WTC11 (cell line): ENCODE measurements around the gene ARSH.

Experiments used
- CREM ChIP-seq: sonication (generic); formaldehyde crosslinking; IDR thresholded peaks from 2 replicates; pipeline ENCODE4 v1.8.1; 2022; ENCODE audit warnings: mild to moderate bottlenecking, missing genetic modification reagents, moderate library complexity
- ELF4 ChIP-seq: sonication (generic); formaldehyde crosslinking; IDR thresholded peaks from 2 replicates; pipeline ENCODE4 v1.8.1; 2022; ENCODE audit warnings: low read depth, mild to moderate bottlenecking, moderate library complexity, missing genetic modification reagents
- NFATC4 ChIP-seq: fragments of 250-450 bp; sonication (Bioruptor Pico); IDR thresholded peaks from 2 replicates; pipeline ENCODE4 v1.9.0; 2021; ENCODE audit warnings: mild to moderate bottlenecking
- NR2C2 ChIP-seq: sonication (generic); formaldehyde crosslinking; IDR thresholded peaks from 2 replicates; pipeline ENCODE4 v1.8.0; 2022; ENCODE audit warnings: mild to moderate bottlenecking, missing genetic modification reagents
- SMAD3 ChIP-seq: sonication (generic); formaldehyde crosslinking; IDR thresholded peaks from 2 replicates; pipeline ENCODE4 v1.8.0; 2022; ENCODE audit warnings: missing genetic modification reagents, mild to moderate bottlenecking, borderline replicate concordance
- TP53 ChIP-seq: sonication (generic); formaldehyde crosslinking; IDR thresholded peaks from 2 replicates; pipeline ENCODE4 v1.8.1; 2023; ENCODE audit warnings: mild to moderate bottlenecking, missing genetic modification reagents
- TF ChIP-seq, protein P1 (sequence below): sonication (generic); formaldehyde crosslinking; IDR thresholded peaks from 2 replicates; pipeline ENCODE4 v1.8.1; 2022; ENCODE audit warnings: mild to moderate bottlenecking, missing genetic modification reagents, moderate library complexity, borderline replicate concordance
- TF ChIP-seq, protein P2 (sequence below): fragments of 200-600 bp; IDR thresholded peaks from 2 replicates; pipeline ENCODE4 v1.8.0; 2022; ENCODE audit warnings: antibody characterized with exemption
- TF ChIP-seq, protein P3 (sequence below): sonication (generic); formaldehyde crosslinking; IDR thresholded peaks from 2 replicates; pipeline ENCODE4 v1.8.1; 2022; ENCODE audit warnings: low read depth, missing genetic modification reagents, borderline replicate concordance

GRCh38 chrX:3044671-3045070, 38.3 kb downstream of the ARSH start:
- TF ChIP-seq SMAD3: no peak
- no peak for TF ChIP-seq NFATC4 (CRISPR knock-in tag)
- TF ChIP-seq, protein P1, sequence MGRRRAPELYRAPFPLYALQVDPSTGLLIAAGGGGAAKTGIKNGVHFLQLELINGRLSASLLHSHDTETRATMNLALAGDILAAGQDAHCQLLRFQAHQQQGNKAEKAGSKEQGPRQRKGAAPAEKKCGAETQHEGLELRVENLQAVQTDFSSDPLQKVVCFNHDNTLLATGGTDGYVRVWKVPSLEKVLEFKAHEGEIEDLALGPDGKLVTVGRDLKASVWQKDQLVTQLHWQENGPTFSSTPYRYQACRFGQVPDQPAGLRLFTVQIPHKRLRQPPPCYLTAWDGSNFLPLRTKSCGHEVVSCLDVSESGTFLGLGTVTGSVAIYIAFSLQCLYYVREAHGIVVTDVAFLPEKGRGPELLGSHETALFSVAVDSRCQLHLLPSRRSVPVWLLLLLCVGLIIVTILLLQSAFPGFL: no peak
- TF ChIP-seq, protein P2, sequence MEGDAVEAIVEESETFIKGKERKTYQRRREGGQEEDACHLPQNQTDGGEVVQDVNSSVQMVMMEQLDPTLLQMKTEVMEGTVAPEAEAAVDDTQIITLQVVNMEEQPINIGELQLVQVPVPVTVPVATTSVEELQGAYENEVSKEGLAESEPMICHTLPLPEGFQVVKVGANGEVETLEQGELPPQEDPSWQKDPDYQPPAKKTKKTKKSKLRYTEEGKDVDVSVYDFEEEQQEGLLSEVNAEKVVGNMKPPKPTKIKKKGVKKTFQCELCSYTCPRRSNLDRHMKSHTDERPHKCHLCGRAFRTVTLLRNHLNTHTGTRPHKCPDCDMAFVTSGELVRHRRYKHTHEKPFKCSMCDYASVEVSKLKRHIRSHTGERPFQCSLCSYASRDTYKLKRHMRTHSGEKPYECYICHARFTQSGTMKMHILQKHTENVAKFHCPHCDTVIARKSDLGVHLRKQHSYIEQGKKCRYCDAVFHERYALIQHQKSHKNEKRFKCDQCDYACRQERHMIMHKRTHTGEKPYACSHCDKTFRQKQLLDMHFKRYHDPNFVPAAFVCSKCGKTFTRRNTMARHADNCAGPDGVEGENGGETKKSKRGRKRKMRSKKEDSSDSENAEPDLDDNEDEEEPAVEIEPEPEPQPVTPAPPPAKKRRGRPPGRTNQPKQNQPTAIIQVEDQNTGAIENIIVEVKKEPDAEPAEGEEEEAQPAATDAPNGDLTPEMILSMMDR: no peak
- no peak for TF ChIP-seq CREM
- TF ChIP-seq, protein P3, sequence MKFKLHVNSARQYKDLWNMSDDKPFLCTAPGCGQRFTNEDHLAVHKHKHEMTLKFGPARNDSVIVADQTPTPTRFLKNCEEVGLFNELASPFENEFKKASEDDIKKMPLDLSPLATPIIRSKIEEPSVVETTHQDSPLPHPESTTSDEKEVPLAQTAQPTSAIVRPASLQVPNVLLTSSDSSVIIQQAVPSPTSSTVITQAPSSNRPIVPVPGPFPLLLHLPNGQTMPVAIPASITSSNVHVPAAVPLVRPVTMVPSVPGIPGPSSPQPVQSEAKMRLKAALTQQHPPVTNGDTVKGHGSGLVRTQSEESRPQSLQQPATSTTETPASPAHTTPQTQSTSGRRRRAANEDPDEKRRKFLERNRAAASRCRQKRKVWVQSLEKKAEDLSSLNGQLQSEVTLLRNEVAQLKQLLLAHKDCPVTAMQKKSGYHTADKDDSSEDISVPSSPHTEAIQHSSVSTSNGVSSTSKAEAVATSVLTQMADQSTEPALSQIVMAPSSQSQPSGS (CRISPR knock-in tag): no peak
- TF ChIP-seq ELF4 (CRISPR knock-in tag): no peak
- TF ChIP-seq NR2C2 (CRISPR knock-in tag): no peak
- no peak for TF ChIP-seq TP53 (CRISPR knock-in tag)
